Measurements from ENCODE around the gene VMP1.

Gene VMP1

DNA sequence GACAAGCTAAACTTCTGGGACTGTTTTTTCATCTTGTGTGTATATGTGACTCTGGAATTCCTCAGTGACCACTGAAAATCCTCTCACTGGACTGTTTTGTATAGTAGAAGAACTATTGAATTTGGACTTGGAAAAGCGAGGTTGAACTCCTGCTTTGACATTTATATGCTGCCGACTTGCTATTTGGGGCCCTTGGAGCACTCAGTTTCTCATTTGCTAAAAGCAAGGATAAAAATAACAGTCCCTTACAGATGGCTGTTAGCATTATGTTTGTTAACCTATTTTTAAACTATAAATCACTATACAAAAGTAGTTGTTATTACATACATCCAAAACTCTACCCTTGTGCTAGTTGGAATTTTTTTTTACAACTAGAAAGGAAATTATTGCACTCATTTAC is 9.0 kb downstream of the VMP1 start:
- no peak for TF ChIP-seq Cebpa-rat (IDR thresholded peaks at IDR 0.05)
- peaks cover 13 to 99% (median 70%) of the 10 kb centered on the region in 11 experiments; a peak in 20 of 22 replicates for H4K20me1 ChIP-seq
- peaks cover 0 to 71% (median 8%) of the 10 kb centered on the region in 10 experiments; a peak in 15 of 20 replicates for H3K4me1 ChIP-seq
- peaks cover 0 to 63% (median 22%) of the 10 kb centered on the region in 11 experiments; a peak in 16 of 22 replicates for H3K36me3 ChIP-seq
- H3K9ac ChIP-seq = no peak overlapping the region
- H3K27me3 ChIP-seq = no peaks in the 10 kb centered on the region
- no peak overlapping the region for H3K4me3 ChIP-seq
- no peak overlapping the region for H3K27ac ChIP-seq
- H3K4me2 ChIP-seq = no peak overlapping the region
- H3K9me3 ChIP-seq (replicated peaks in 1 of 11) = no peaks in the 10 kb centered on the region

DNA sequence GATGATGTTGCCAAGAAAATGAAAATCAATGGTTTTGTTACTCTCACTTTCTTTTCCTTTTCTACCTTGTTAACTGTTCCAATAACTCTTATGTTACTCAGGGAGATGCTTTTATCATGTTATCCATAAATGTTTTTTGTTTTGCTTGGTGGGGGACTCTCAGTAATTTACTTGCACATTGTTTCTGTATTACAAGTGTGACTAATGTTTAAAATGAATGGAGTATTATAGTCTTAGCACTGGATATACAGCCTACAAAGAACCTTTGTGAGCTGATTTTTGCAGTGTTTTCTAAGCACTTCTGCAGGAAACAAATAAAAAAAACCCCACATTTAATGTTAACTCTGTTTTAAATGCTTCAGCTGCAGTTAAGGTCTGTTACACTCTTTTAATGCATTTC is 12.1 kb downstream of the VMP1 start:
- Histone ChIP-seq H3K36me3 (peaks cover 0 to 54% (median 24%) of the 10 kb centered on the region in 11 experiments; a peak in 16 of 22 replicates), H3K4me1 (peaks cover 0 to 75% (median 12%) of the 10 kb centered on the region in 10 experiments; a peak in 11 of 20 replicates), H3K4me2 (no peak overlapping the region), H3K9ac (0 out of 22 replicates have a peak overlapping the region, but pooled peaks of 1 of the 11 experiments have one; percentile 36), H3K27me3 (no peaks in the 10 kb centered on the region), H3K9me3 (replicated peaks in 1 of 11) (no peaks in the 10 kb centered on the region), H3K4me3 (no peak overlapping the region), H3K27ac (no peak overlapping the region), H4K20me1 (peaks cover 8 to 100% (median 52%) of the 10 kb centered on the region in 11 experiments; a peak in 18 of 22 replicates)
- TF ChIP-seq Cebpa-rat (IDR thresholded peaks at IDR 0.05) = no peak

DNA sequence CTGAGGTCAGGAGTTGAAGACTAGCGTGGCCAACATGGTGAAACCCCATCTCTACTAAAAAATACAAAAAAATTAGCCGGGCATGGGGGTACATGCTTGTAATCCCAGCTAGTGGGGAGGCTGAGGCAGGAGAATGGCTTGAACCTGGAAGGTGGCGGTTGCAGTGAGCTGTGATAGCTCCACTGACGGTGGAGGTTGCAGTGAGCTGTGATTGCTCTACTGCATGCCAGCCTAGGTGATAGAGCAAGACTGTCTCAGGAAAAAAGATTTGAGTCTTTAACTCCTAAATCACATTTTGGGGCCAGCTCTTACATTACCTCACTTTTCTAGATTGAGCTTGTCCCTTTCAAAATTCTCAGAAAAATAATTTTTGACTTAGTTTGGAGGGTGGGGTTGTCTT is 15.2 kb downstream of the VMP1 start:
- Histone ChIP-seq H3K9ac (peak overlapping the region in 1 of 11 experiments; percentile 30; a peak in 1 of 22 replicates), H3K4me3 (no peak overlapping the region), H4K20me1 (peaks cover 0 to 94% (median 29%) of the 10 kb centered on the region in 11 experiments; a peak in 15 of 22 replicates), H3K9me3 (replicated peaks in 1 of 11) (0 out of 22 replicates have a peak, but pooled peaks cover 0 to 4% (median 0%) of the 10 kb centered on the region in 11 experiments), H3K4me2 (peak overlapping the region in 4 of 11 experiments; percentile 71 to 80 (median 74); a peak in 7 of 22 replicates), H3K27ac (peak overlapping the region in 6 of 11 experiments; percentile 61 to 80 (median 73); a peak in 8 of 22 replicates), H3K27me3 (no peaks in the 10 kb centered on the region), H3K36me3 (peaks cover 0 to 46% (median 14%) of the 10 kb centered on the region in 11 experiments; a peak in 12 of 22 replicates), H3K4me1 (peaks cover 0 to 79% (median 29%) of the 10 kb centered on the region in 10 experiments; a peak in 14 of 20 replicates)
- no peak for TF ChIP-seq Cebpa-rat (IDR thresholded peaks at IDR 0.05)

DNA sequence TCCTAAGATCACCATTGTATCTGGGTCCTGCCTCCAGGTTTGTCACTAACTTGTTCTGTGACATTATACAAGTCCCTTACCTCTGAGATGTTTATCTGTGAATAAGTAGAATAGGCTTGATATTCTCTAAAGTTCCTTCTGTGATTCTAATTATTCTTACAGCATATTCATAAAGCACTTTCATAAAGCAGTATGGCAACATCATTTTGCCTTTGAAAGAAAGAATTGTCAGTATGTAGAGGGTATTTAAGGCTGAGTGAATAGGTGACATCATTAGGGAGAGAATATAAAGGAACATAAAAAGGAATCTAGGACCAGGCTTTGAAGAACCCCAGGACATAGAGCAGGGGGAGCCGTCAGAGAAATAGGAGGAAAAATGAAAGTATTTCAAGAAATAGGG is 15.6 kb downstream of the VMP1 start:
- TF ChIP-seq Cebpa-rat (IDR thresholded peaks at IDR 0.05) = no peak
- Histone ChIP-seq H3K9me3 (replicated peaks in 1 of 11) (0 out of 22 replicates have a peak, but pooled peaks cover 0 to 4% (median 0%) of the 10 kb centered on the region in 11 experiments), H3K36me3 (peaks cover 0 to 42% (median 10%) of the 10 kb centered on the region in 11 experiments; a peak in 9 of 22 replicates), H3K4me3 (no peak overlapping the region), H4K20me1 (peaks cover 0 to 89% (median 26%) of the 10 kb centered on the region in 11 experiments; a peak in 15 of 22 replicates), H3K4me2 (peak overlapping the region in 6 of 11 experiments; percentile 15 to 80 (median 72); a peak in 10 of 22 replicates), H3K4me1 (peaks cover 0 to 79% (median 29%) of the 10 kb centered on the region in 10 experiments; a peak in 14 of 20 replicates), H3K27me3 (no peaks in the 10 kb centered on the region), H3K27ac (peak overlapping the region in 6 of 11 experiments; percentile 61 to 80 (median 73); a peak in 10 of 22 replicates), H3K9ac (peak overlapping the region in 2 of 11 experiments; percentile 27 to 30; a peak in 2 of 22 replicates)

DNA sequence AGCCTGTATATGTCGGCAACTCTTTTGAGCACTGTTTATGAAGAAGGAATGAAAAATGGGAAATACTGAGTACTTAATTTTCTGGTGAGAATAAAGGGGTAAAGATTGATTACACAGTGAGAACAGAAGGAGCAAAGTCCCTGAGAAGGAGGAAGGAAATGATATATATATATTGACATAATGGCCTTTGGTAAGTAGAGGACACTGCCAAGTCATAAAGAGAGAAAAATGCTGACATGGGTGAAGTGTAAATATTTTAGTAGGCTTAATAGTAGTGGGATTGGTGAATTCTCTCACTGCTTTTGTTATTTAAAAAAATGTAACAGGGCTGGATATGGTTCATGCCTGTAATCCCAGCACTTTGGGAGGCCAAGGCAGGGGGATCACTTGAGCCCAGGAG is 16.2 kb downstream of the VMP1 start:
- Histone ChIP-seq H3K36me3 (peaks cover 0 to 38% (median 6%) of the 10 kb centered on the region in 11 experiments; a peak in 9 of 22 replicates), H3K27ac (peak overlapping the region in 7 of 11 experiments; percentile 6 to 80 (median 68); a peak in 12 of 22 replicates), H3K4me3 (no peak overlapping the region), H3K27me3 (no peaks in the 10 kb centered on the region), H4K20me1 (peaks cover 0 to 84% (median 21%) of the 10 kb centered on the region in 11 experiments; a peak in 14 of 22 replicates), H3K4me1 (peaks cover 0 to 82% (median 29%) of the 10 kb centered on the region in 10 experiments; a peak in 14 of 20 replicates), H3K9ac (peak overlapping the region in 3 of 11 experiments; percentile 2 to 30 (median 27); a peak in 2 of 22 replicates), H3K9me3 (replicated peaks in 1 of 11) (0 out of 22 replicates have a peak, but pooled peaks cover 0 to 4% (median 0%) of the 10 kb centered on the region in 11 experiments), H3K4me2 (peak overlapping the region in 6 of 11 experiments; percentile 15 to 80 (median 72); a peak in 10 of 22 replicates)
- no peak for TF ChIP-seq Cebpa-rat (IDR thresholded peaks at IDR 0.05)

DNA sequence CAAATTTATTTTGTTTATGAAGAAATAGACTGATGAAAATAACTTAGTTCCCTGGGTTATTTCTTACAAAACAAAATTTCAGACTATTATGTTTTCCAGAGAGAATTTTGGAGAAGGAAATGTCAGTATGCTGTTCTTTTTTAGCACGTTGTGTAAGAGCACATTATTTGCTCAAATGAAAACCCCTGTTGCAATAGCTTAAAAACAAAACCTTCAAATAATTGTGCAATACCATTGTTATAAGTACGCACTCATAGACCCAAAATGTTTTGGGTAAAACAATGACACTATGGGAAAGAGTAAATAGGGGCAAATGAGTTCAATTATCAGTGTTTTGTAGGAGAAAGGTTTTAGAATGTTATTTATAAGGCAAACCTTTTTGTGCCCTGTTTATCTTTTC is 18.2 kb downstream of the VMP1 start:
- peak in 6 of 11 experiments; percentile 24 to 95 (median 54); a peak in 8 of 22 replicates for TF ChIP-seq Cebpa-rat (IDR thresholded peaks at IDR 0.05)
- peak overlapping the region in 10 of 11 experiments; percentile 53 to 80 (median 64); a peak in 18 of 22 replicates for H3K27ac ChIP-seq
- H3K9ac ChIP-seq = peak overlapping the region in 6 of 11 experiments; percentile 32 to 72 (median 58); a peak in 11 of 22 replicates
- H4K20me1 ChIP-seq = peaks cover 0 to 80% (median 8%) of the 10 kb centered on the region in 11 experiments; a peak in 9 of 22 replicates
- peaks cover 0 to 20% (median 8%) of the 10 kb centered on the region in 11 experiments; a peak in 8 of 22 replicates for H3K36me3 ChIP-seq
- no peak overlapping the region for H3K4me3 ChIP-seq
- 0 out of 22 replicates have a peak, but pooled peaks cover 0 to 4% (median 0%) of the 10 kb centered on the region in 11 experiments for H3K9me3 ChIP-seq (replicated peaks in 1 of 11)
- peak overlapping the region in 8 of 11 experiments; percentile 7 to 80 (median 54); a peak in 12 of 22 replicates for H3K4me2 ChIP-seq
- peaks cover 0 to 97% (median 40%) of the 10 kb centered on the region in 10 experiments; a peak in 14 of 20 replicates for H3K4me1 ChIP-seq
- H3K27me3 ChIP-seq = no peaks in the 10 kb centered on the region

DNA sequence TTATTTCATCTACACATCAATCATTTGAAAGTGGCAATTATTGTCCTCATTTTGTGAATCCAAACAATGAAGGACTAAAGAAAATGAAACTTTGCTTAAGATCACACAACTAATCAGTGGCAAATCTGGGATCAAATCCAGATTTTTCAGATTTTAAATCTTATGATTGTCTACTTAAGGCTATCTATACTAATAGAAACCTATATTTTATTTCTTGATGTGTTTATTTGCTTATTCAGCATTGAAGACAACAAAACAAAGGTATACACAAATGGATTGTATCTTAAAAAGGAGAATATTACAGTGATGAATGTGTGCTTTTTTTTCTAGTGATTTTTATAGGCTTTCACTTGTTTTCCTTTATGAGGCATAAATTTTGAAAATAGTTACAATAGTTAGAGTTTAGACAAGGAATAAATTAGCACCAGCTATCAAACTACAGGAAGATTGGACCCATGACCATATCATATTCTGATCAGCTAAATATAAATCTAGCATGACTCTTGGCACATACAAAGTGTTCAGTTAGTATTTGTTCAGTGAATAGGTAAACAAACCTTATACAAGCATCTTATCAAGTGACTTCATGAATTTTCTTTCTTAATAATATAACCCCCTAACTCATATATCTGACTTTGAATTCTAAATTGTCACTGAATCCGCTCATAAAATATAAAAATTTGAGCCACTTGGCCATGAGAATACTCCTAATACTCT is 20.5 kb downstream of the VMP1 start:
- 0 out of 22 replicates have a peak, but pooled peaks cover 0 to 4% (median 0%) of the 10 kb centered on the region in 11 experiments for H3K9me3 ChIP-seq (replicated peaks in 1 of 11)
- peaks cover 0 to 57% (median 4%) of the 10 kb centered on the region in 11 experiments; a peak in 8 of 22 replicates for H4K20me1 ChIP-seq
- no peak overlapping the region for H3K4me3 ChIP-seq
- peak overlapping the region in 4 of 11 experiments; percentile 10 to 80 (median 64); a peak in 8 of 22 replicates for H3K27ac ChIP-seq
- H3K9ac ChIP-seq = no peak overlapping the region
- no peaks in the 10 kb centered on the region for H3K27me3 ChIP-seq
- peak overlapping the region in 1 of 11 experiments; percentile 80; a peak in 3 of 22 replicates for H3K4me2 ChIP-seq
- H3K4me1 ChIP-seq = peaks cover 0 to 92% (median 38%) of the 10 kb centered on the region in 10 experiments; a peak in 14 of 20 replicates
- TF ChIP-seq Cebpa-rat (IDR thresholded peaks at IDR 0.05) = no peak
- H3K36me3 ChIP-seq = peaks cover 5 to 28% (median 18%) of the 10 kb centered on the region in 11 experiments; a peak in 21 of 22 replicates

DNA sequence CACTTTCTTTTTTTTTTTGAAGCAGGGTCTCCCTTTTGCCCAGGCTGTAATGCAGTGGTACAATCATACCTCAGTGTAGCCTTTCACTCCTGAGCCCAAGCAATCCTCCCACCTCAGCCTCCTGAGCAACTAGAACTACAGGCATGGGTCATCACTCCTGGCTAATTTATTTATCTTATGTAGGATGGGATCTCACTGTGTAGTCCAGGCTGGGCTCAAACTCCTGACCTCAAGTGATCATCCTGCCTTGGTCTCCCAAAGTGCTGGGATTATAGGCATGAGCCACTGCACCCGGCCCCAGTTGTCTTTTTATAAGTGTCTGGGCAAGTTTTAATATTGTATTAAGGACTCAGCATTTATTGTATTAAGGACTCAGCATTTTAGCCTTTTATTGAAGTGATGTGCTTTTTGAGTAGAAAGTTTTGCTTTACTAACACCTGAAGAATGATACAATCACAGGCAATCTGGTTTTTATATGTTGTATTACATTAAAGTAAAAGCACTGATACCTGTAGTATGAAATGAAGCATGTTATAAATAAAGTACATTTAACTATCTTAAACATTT is 22.9 kb downstream of the VMP1 start:
- Histone ChIP-seq H4K20me1 (peaks cover 0 to 33% (median 4%) of the 10 kb centered on the region in 11 experiments; a peak in 7 of 22 replicates), H3K4me2 (peak overlapping the region in 3 of 11 experiments; percentile 47 to 81 (median 65); a peak in 4 of 22 replicates), H3K4me1 (peaks cover 0 to 68% (median 20%) of the 10 kb centered on the region in 10 experiments; a peak in 14 of 20 replicates), H3K27me3 (no peaks in the 10 kb centered on the region), H3K27ac (peak overlapping the region in 5 of 11 experiments; percentile 20 to 52 (median 46); a peak in 6 of 22 replicates), H3K4me3 (no peak overlapping the region), H3K9me3 (replicated peaks in 1 of 11) (0 out of 22 replicates have a peak, but pooled peaks cover 0 to 4% (median 0%) of the 10 kb centered on the region in 11 experiments), H3K36me3 (peaks cover 29 to 47% (median 38%) of the 10 kb centered on the region in 11 experiments), H3K9ac (peak overlapping the region in 2 of 11 experiments; percentile 19 to 37; a peak in 1 of 22 replicates)
- no peak for TF ChIP-seq Cebpa-rat (IDR thresholded peaks at IDR 0.05)

Data from BLaER1 treated with 17β-estradiol and CSF1 and Interleukin-3, amounts not matched to agents 10 nM and 100 nM (cell line).